Transverse colon (tissue), 3 donors: ENCODE results near the gene CFAP65.

Experiments used
- CTCF ChIP-seq, 5 experiments: fragments of 200-600 bp in 3 of 5; fragments of 450-650 bp in 2 of 5; sonication (generic) in 3 of 5; IDR thresholded peaks; 1 replicate in 2 of 5; 2 replicates in 3 of 5; pipeline ENCODE4 v1.5.1; 2016 to 2017; ENCODE audit warnings: antibody characterized with exemption in 5 of 5, inconsistent platforms in 3 of 5, mild to moderate bottlenecking in 2 of 5, moderate library complexity in 1 of 5
- EP300 ChIP-seq: sonication (generic); formaldehyde crosslinking; IDR thresholded peaks from one replicate; pipeline ENCODE4 v1.6.1; 2017; ENCODE audit warnings: antibody characterized with exemption, low read depth
- POLR2A ChIP-seq: fragments of 450-650 bp; IDR thresholded peaks from one replicate; pipeline ENCODE4 v1.6.1; 2016; ENCODE audit warnings: antibody characterized with exemption, mild to moderate bottlenecking, moderate library complexity

- TF ChIP-seq EP300 (no peak), CTCF (IDR thresholded peaks at IDR 0.05) (no peak), POLR2A (no peak)
These were observed 23.9 kb downstream of the CFAP65 start for GRCh38 chr2:219017201-219017931.
